HG02884 (cell line): ENCODE results near the gene ZNF76.
A peak's percentile ranks its signal among the peaks of the same experiment; 100 is the strongest.
"Not testable (repeated sequence)": the region's sequence is repeated elsewhere in the genome, so short reads cannot be mapped to it uniquely, and the experiment has no call there.

Experiments used
- ATAC-seq: cut with Tn5 transposase; IDR thresholded peaks from one replicate; pipeline ENCODE4 v1.9.1; 2021; ENCODE audit warnings: mild to moderate bottlenecking, moderate library complexity; ENCODE audit not compliant: unreplicated experiment

Gene ZNF76

DNA sequence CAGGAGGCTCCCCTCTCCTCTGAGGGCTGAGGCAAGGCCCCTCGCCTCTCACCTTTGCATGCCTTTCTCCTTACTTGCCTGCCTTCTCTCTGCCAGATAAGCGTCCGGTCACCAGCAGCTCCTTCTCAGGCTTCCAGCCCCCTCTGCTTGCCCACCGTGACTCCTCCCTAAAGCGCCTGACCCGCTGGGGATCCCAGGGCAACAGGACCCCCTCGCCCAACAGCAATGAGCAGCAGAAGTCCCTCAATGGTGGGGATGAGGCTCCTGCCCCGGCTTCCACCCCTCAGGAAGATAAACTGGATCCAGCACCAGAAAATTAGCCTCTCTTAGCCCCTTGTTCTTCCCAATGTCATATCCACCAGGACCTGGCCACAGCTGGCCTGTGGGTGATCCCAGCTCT is 61.6 kb downstream of the ZNF76 start:
- no peak for ATAC-seq

- ATAC-seq = no peak
Observed at GRCh38 chr6:35327349-35328027, 68.0 kb downstream of the ZNF76 start.

GRCh38 chr6:35328108-35328723 is 68.7 kb downstream of the ZNF76 start:
- no peak for ATAC-seq

DNA sequence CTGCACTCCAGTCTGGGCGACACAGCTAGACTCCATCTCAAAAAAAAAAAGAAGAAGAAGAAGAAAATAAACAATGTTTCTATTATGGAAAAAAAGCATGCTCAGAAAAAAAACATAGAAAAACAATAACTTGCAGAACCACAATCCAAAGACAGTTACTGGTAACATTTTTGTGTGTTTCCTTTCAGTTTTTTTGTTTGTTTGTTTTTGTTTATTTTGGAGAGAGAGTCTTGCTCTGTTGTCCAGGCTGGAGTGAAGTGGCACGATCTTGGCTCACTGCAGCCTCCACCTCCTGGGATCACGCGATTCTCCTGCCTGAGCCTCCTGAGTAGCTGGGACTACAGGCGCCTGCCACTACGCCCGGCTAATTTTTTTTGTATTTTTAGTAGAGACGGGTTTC is 69.4 kb downstream of the ZNF76 start:
- ATAC-seq = not testable (repeated sequence)

GRCh38 chr6:35330541-35331119 is 71.1 kb downstream of the ZNF76 start:
- no peak for ATAC-seq

- ATAC-seq = not testable (repeated sequence)
Observed at GRCh38 chr6:35332074-35332887, 72.7 kb downstream of the ZNF76 start.

DNA sequence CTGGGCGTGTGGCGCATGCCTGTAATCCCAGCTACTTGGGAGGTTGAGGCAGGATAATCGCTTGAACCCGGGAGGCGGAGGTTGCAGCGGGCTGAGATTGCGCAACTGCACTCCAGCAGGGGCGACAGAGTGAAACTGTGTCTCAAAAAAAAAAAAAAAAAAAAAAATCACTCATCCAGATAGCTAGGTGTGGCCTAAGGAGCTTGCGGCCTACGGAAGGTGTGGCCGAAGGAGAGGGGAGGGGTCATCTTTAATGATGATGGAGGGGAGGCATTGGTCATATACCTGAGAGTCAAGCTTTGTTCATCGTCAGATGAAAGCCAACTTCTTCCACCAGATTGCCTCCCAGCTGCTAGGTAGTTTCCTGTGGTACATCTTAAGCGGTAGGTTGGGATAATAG is 82.0 kb downstream of the ZNF76 start:
- no peak for ATAC-seq

DNA sequence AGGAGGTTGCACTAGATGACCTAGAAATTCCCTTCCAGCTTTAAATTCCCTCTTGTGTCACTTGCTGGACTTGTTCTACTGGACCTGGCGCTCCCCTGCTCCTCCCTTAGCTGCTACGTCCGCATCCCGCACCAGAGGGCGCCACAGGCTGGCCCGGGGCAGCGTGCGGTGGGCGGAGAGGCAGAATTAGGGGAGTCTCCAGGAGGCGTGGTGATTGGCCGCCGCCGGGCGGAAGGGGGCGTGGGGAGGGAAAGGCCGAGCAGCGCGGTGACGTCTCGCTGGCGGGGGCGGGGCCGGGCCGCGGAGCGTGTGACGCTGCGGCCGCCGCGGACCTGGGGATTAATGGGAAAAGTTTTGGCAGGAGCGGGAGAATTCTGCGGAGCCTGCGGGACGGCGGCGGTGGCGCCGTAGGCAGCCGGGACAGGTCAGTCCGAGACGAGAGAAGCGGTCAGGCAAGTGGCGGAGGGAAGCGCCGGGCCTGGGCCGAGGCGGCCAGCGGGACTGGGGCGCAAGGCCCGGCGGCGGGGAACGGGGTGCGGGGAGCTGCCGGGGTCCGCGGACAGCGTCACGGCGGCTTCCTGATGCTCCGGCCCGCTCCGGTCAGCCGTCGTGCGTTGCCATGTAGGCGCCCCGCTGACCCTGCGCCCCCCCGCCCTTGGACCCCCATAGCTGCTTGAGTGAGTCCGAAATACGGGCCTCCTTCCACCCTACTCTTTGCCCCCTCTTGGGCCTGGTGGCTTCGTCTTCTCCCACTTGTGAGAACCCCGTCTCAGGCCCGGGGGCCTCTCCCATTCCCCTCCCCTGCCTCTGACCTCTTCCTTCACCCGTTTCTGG is 82.9 kb downstream of the ZNF76 start, which contains the start of gene PPARD:
Gene PPARD (plus strand): TSS at position 301 of the 834 bp plus-strand sequence. CDS start 68,530 bp downstream, outside the sequence.
- ATAC-seq = peak; percentile 88

GRCh38 chr6:35343092-35343834 is 83.7 kb downstream of the ZNF76 start:
- no peak for ATAC-seq

DNA sequence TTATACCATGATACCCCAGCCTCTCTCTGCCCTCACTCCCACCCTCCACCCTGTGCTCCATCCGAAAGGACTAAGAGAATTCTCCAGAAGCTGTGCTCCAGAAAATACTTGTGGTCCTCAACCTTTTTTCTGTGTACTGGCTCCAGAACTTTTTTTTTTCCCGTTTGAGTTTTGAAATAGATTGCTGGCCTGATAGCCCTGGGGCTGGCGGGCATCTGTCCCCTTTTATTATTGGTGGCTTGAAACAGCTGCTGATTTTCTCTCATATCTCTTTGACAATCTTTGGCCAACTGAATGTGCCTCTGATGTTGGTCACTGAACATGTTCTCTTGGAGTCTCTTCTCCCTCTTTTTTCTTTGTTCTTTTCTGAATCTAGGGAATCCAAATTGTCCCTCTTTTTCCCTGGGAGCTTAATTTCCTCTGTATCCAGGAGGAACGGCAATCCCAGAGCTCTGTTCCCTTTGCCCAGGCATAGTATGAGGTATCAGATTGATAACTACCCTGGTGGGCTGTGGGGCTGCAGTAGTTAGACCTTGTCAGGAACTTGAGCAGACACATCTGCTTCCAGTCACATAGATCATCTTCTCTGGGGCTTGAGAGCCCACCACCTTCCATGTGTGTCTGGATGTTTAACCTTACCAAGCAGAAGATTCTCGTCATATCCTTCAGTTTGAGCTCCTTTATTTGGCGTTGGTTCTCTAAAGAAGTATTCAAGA is 84.5 kb downstream of the ZNF76 start:
- no peak for ATAC-seq
